ENCODE results near the gene HSF5.

The HSF5 gene

DNA sequence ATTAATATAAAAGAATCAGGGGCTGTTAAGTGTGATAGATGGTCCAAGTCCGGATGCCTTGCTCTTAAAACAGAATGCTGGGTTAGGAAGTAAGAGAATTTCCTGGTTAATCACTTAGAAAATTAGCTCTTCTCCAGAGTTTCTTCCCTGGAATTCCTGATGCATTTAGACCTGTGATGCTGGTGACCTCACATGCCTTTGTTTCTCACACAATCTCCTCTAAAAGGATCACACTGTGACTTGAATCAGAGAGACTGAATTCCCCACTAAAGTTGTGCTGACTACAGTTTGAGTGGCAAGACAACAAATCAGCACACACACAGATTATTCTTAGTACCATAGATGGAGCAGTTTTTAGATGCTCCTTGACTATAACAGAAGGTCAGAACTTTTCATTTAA, 66.5 kb downstream of the HSF5 start:
- Mint-ChIP-seq H3K27me3 (peaks cover 13% of the 10 kb centered on the region), H3K27ac (no peak overlapping the region), H3K9me3 (no peaks in the 10 kb centered on the region), H3K36me3 (ENCODE audit: low read depth) (no peaks in the 10 kb centered on the region), H3K4me3 (no peak overlapping the region), H3K4me1 (ENCODE audit: low read depth) (peaks cover 9% of the 10 kb centered on the region)
- intact Hi-C loops (cut with micrococcal nuclease), result no loop called here

- H3K36me3 Mint-ChIP-seq (ENCODE audit: low read depth), result no peaks in the 10 kb centered on the region
- no peak overlapping the region for H3K27ac Mint-ChIP-seq
- intact Hi-C loops (cut with micrococcal nuclease), result no loop called here
Observed at GRCh38 chr17:58420827-58421226, 67.4 kb downstream of the HSF5 start.

DNA sequence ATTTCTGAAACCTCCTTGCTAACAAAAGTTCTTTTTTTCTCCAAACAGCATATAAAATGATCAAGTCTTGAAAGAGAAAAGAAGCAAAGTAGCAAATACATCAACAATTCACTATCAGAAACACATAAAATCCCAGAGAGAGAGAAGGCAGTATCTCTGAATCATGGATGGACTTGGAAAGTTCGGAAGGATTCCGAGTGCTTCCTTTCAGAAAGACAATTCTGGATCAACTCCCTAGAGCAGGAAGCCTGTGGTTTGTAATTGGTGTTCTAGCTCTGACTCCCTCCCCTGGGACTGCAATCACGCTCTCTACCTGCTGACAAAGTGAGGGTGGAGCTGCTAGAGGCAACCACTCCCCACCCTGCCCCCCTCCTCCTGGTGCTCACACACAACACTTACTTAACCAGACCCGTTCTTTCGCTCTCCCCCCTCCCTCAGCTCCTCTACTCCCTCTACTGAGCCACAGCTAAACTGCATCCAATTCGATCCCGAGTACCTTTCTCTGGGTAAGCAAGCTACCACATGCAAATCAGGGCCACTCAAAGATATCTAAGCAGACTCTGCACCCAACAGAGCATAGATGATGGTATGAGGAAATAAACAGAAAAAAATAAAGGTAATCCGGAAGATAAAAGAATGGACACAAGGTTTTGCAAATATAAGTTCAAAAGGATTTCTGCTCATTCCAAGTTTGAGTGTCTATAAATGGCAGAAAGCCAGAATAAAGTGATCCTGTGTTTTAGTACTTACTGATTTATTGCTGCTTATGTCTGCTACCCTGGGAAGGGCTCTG, 70.7 kb downstream of the HSF5 start, which contains the start of gene RNF43:
Gene RNF43, minus strand, starts transcription at position 235 of the 793 bp plus-strand sequence. CDS start 1,957 bp downstream, outside the sequence.
- H3K4me3 Mint-ChIP-seq, result peak within 1 kb of the TSS; percentile 54
- intact Hi-C loops (cut with micrococcal nuclease), result loop anchor here (2.0 to 10.0 kb wide), 2 partner anchors 63 to 101 kb away; partner anchors contain the start of gene SUPT4H1

More at GRCh38 chr17:58420827-58421226, 67.4 kb downstream of the HSF5 start:
- Mint-ChIP-seq H3K4me1 (ENCODE audit: low read depth) (peaks cover 9% of the 10 kb centered on the region), H3K27me3 (peaks cover 13% of the 10 kb centered on the region), H3K9me3 (no peaks in the 10 kb centered on the region), H3K4me3 (no peak overlapping the region)

GRCh38 chr17:58416937-58417299, 71.3 kb downstream of the HSF5 start:
- Mint-ChIP-seq H3K27ac (no peak overlapping the region), H3K9me3 (no peaks in the 10 kb centered on the region), H3K4me1 (ENCODE audit: low read depth) (peaks cover 9% of the 10 kb centered on the region), H3K27me3 (peaks cover 13% of the 10 kb centered on the region), H3K36me3 (ENCODE audit: low read depth) (no peaks in the 10 kb centered on the region), H3K4me3 (no peak overlapping the region)
- intact Hi-C loops (cut with micrococcal nuclease), result loop anchor here (2.0 to 10.0 kb wide), 2 partner anchors 62 to 100 kb away; partner anchors contain the start of gene SUPT4H1

More for the DNA sequence above, 70.7 kb downstream of the HSF5 start, which contains the start of gene RNF43:
- H3K27ac Mint-ChIP-seq, result peak within 1 kb of the TSS; percentile 12
- H3K9me3 Mint-ChIP-seq, result no peaks in the 10 kb centered on the region
- peaks cover 9% of the 10 kb centered on the region for H3K4me1 Mint-ChIP-seq (ENCODE audit: low read depth)
- H3K36me3 Mint-ChIP-seq (ENCODE audit: low read depth), result no peaks in the 10 kb centered on the region
- peaks cover 12% of the 10 kb centered on the region for H3K27me3 Mint-ChIP-seq

DNA sequence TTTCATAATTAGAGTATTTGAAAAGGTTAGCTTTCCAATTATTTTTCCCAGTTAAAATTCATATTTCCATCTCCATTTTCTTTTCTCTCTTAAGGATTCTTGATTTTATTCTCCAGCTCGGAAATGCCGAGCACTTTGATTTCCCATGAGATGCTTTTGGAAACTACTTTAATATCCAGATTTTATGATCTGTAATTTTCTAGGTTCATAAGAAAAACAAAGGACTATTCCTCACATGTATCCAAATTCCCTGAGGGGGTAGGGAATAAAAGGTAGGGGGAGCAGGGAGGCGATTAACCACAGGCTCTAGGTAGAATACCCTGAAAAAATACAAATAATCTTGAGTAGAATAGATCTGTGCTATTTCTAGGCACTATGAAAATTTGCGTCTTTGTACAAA, 71.8 kb downstream of the HSF5 start:
- Mint-ChIP-seq H3K9me3 (no peaks in the 10 kb centered on the region), H3K4me1 (ENCODE audit: low read depth) (peaks cover 9% of the 10 kb centered on the region), H3K4me3 (no peak overlapping the region), H3K27me3 (peaks cover 13% of the 10 kb centered on the region), H3K27ac (no peak overlapping the region), H3K36me3 (ENCODE audit: low read depth) (no peaks in the 10 kb centered on the region)
- intact Hi-C loops (cut with micrococcal nuclease), result loop anchor here (2.0 to 10.0 kb wide), 2 partner anchors 62 to 100 kb away; partner anchors contain the start of gene SUPT4H1

- H3K4me3 Mint-ChIP-seq, result no peak overlapping the region
- intact Hi-C loops (cut with micrococcal nuclease), result loop anchor here (2.0 to 10.0 kb wide), 2 partner anchors 61 to 99 kb away; partner anchors contain the start of gene SUPT4H1
Observed at GRCh38 chr17:58415371-58416055, 72.7 kb downstream of the HSF5 start.

GRCh38 chr17:58414596-58414997, 73.6 kb downstream of the HSF5 start:
- intact Hi-C loops (cut with micrococcal nuclease), result loop anchor here (10.0 kb wide), 1 partner anchor 60 kb away; the partner anchor contains the start of gene SUPT4H1
- H3K9me3 Mint-ChIP-seq, result no peaks in the 10 kb centered on the region
- H3K36me3 Mint-ChIP-seq (ENCODE audit: low read depth), result no peaks in the 10 kb centered on the region
- H3K27ac Mint-ChIP-seq, result no peak overlapping the region
- H3K4me3 Mint-ChIP-seq, result no peak overlapping the region
- H3K4me1 Mint-ChIP-seq (ENCODE audit: low read depth), result peaks cover 9% of the 10 kb centered on the region
- peaks cover 13% of the 10 kb centered on the region for H3K27me3 Mint-ChIP-seq

More at GRCh38 chr17:58415371-58416055, 72.7 kb downstream of the HSF5 start:
- Mint-ChIP-seq H3K9me3 (no peaks in the 10 kb centered on the region), H3K4me1 (ENCODE audit: low read depth) (peaks cover 9% of the 10 kb centered on the region), H3K27ac (no peak overlapping the region), H3K36me3 (ENCODE audit: low read depth) (no peaks in the 10 kb centered on the region), H3K27me3 (peaks cover 13% of the 10 kb centered on the region)

DNA sequence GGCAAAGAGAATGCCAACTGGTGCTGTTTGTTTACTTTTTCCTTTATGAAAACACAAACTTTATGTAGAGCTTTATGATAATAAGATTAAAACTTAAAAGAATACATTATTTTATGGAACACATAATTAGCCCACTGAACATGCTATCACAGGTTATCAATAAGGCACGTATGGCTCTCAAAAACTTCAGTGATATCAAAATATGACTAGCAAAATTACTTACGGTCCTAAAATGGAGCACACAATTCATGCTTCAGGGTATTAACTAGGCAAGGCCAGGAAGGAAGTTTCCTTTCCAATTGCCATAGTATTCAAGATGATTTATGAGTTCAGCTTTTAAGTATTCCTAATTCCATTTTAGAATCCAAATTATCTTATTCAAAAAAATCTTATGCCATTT, 74.5 kb downstream of the HSF5 start:
- Mint-ChIP-seq H3K36me3 (ENCODE audit: low read depth) (no peaks in the 10 kb centered on the region), H3K4me3 (no peak overlapping the region), H3K27me3 (peaks cover 15% of the 10 kb centered on the region), H3K4me1 (ENCODE audit: low read depth) (peaks cover 9% of the 10 kb centered on the region), H3K9me3 (no peaks in the 10 kb centered on the region), H3K27ac (no peak overlapping the region)
- intact Hi-C loops (cut with micrococcal nuclease), result loop anchor here (10.0 kb wide), 1 partner anchor 59 kb away; the partner anchor contains the start of gene SUPT4H1

DNA sequence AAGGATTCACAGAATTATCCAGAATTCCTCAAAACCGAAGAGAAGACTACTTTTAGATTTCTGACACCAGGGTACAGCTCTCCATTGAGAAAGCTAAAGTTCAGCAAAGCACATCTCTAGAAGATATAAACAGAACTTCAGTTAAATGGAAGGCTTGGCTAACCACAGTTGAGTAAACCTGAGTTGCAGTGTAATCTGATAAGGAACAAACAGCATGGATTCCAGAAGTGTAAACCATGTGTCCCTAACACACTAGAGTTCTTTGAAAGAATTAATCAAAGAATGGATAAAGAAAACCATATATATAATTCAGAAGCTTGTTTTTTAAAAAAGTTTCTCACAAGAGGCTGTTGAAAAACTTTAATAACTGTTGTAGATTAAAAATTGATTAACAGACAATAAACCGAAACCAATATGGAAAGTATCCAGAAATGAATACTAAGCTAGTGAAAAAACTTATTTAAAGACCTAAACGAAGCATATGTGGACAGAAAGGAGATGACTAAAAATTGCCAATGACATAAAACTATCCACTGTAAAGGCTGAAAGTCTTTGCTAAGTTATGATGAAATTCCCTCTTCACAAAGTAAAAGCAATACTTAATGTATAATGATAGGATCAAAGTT, 75.1 kb downstream of the HSF5 start:
- H3K36me3 Mint-ChIP-seq (ENCODE audit: low read depth), result no peaks in the 10 kb centered on the region
- H3K4me3 Mint-ChIP-seq, result no peak overlapping the region
- H3K27me3 Mint-ChIP-seq, result peaks cover 15% of the 10 kb centered on the region
- no peaks in the 10 kb centered on the region for H3K9me3 Mint-ChIP-seq
- peaks cover 9% of the 10 kb centered on the region for H3K4me1 Mint-ChIP-seq (ENCODE audit: low read depth)
- no peak overlapping the region for H3K27ac Mint-ChIP-seq
- intact Hi-C loops (cut with micrococcal nuclease), result loop anchor here (10.0 kb wide), 1 partner anchor 58 kb away; the partner anchor contains the start of gene SUPT4H1

- intact Hi-C loops (cut with micrococcal nuclease), result loop anchor here (10.0 kb wide), 1 partner anchor 57 kb away; the partner anchor contains the start of gene SUPT4H1
- H3K36me3 Mint-ChIP-seq (ENCODE audit: low read depth), result no peaks in the 10 kb centered on the region
Observed at GRCh38 chr17:58412064-58412703, 76.0 kb downstream of the HSF5 start.

DNA sequence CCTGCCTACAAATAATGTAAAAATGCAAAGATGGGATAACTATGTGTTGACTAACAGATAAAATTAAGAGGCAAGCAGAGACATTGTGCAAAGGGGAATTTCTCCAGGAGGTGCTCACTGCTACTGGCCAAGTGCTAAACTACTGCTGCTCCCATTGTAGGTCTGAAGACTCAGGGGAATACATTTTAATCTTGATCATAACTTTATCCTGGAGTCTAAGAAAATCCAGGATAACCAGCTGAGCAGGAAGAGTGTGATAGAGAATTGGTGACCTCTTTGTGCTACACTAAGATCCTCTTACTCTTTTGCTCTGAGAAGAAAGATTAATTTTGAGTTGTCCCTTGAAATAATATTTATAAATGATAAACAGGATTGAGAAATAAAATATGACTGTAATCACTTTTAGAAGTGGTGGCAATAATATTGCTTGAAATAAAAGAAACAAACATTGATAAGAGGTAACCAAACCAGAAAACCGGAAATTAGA, 76.8 kb downstream of the HSF5 start:
- H3K9me3 Mint-ChIP-seq, result no peaks in the 10 kb centered on the region
- no peaks in the 10 kb centered on the region for H3K36me3 Mint-ChIP-seq (ENCODE audit: low read depth)
- H3K4me1 Mint-ChIP-seq (ENCODE audit: low read depth), result no peaks in the 10 kb centered on the region
- H3K27ac Mint-ChIP-seq, result no peak overlapping the region
- H3K4me3 Mint-ChIP-seq, result no peak overlapping the region
- intact Hi-C loops (cut with micrococcal nuclease), result loop anchor here (10.0 kb wide), 1 partner anchor 57 kb away; the partner anchor contains the start of gene SUPT4H1
- H3K27me3 Mint-ChIP-seq, result peaks cover 12% of the 10 kb centered on the region

More at GRCh38 chr17:58412064-58412703, 76.0 kb downstream of the HSF5 start:
- Mint-ChIP-seq H3K4me1 (ENCODE audit: low read depth) (peaks cover 2% of the 10 kb centered on the region), H3K27ac (no peak overlapping the region), H3K27me3 (peaks cover 12% of the 10 kb centered on the region), H3K9me3 (no peaks in the 10 kb centered on the region), H3K4me3 (no peak overlapping the region)

- H3K27ac Mint-ChIP-seq, result no peak overlapping the region
- H3K9me3 Mint-ChIP-seq, result no peaks in the 10 kb centered on the region
- H3K4me1 Mint-ChIP-seq (ENCODE audit: low read depth), result no peaks in the 10 kb centered on the region
- peaks cover 12% of the 10 kb centered on the region for H3K27me3 Mint-ChIP-seq
- H3K36me3 Mint-ChIP-seq (ENCODE audit: low read depth), result no peaks in the 10 kb centered on the region
- H3K4me3 Mint-ChIP-seq, result no peak overlapping the region
- intact Hi-C loops (cut with micrococcal nuclease), result loop anchor here (10.0 kb wide), 1 partner anchor 56 kb away; the partner anchor contains the start of gene SUPT4H1
Observed at GRCh38 chr17:58410714-58411407, 77.3 kb downstream of the HSF5 start.
